WTC11 (cell line): ENCODE measurements around the gene ARHGAP28.

Experiments
- CREB1 ChIP-seq: sonication (generic); formaldehyde crosslinking; IDR thresholded peaks from 2 replicates; pipeline ENCODE4 v1.8.0; 2023; ENCODE audit warnings: mild to moderate bottlenecking, missing genetic modification reagents
- ESRRA ChIP-seq: sonication (generic); formaldehyde crosslinking; IDR thresholded peaks from 2 replicates; pipeline ENCODE4 v1.8.1; 2022; ENCODE audit warnings: mild to moderate bottlenecking, missing genetic modification reagents, borderline replicate concordance
- SMAD3 ChIP-seq: sonication (generic); formaldehyde crosslinking; IDR thresholded peaks from 2 replicates; pipeline ENCODE4 v1.8.0; 2022; ENCODE audit warnings: missing genetic modification reagents, mild to moderate bottlenecking, borderline replicate concordance
- TF ChIP-seq, protein P1 (sequence below): fragments of 200-600 bp; IDR thresholded peaks from 2 replicates; pipeline ENCODE4 v1.8.0; 2022; ENCODE audit warnings: antibody characterized with exemption
- TF ChIP-seq, protein P2 (sequence below): sonication (generic); formaldehyde crosslinking; IDR thresholded peaks from 2 replicates; pipeline ENCODE4 v1.8.0; 2022; ENCODE audit warnings: mild to moderate bottlenecking, missing genetic modification reagents

DNA sequence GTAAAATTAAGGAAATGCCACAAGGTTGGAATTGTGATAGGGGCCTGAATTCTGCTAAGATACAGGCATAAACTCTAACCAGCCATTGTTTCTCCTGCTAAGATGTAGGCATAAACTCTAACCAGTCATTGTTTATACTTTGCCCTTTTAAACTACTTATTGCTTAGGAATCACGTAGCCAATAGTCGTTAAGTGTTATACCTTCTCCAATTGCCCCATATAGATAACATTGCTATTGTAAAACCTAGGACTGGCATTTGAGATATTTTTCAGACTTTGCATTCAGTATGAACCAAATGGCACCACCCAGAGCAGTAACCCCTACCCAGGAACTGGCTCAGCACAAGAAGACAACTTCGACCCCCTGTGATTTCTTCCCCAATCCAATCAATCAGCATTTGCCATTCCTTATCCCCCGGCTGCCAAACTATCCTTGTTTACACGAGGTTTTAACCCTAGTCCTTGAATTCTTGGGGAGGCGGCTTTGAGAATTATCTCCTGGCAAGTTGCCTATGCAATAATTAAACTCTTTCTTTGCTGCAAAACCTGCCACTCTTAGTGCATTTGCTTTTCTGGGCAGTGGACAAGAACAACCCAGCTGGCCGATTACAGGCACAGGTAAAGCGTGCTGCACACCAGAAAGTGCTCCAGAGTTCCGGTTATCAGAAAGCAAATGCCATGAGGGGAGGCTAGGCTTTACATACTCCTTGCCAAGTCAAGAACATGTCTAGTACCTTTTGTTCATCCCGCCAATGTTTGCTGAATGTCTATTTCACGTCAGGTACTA, 220.5 kb downstream of the ARHGAP28 start:
- TF ChIP-seq ESRRA (CRISPR knock-in tag), result no peak
- TF ChIP-seq CREB1 (CRISPR knock-in tag), result no peak
- TF ChIP-seq SMAD3, result no peak
- TF ChIP-seq, protein P1, sequence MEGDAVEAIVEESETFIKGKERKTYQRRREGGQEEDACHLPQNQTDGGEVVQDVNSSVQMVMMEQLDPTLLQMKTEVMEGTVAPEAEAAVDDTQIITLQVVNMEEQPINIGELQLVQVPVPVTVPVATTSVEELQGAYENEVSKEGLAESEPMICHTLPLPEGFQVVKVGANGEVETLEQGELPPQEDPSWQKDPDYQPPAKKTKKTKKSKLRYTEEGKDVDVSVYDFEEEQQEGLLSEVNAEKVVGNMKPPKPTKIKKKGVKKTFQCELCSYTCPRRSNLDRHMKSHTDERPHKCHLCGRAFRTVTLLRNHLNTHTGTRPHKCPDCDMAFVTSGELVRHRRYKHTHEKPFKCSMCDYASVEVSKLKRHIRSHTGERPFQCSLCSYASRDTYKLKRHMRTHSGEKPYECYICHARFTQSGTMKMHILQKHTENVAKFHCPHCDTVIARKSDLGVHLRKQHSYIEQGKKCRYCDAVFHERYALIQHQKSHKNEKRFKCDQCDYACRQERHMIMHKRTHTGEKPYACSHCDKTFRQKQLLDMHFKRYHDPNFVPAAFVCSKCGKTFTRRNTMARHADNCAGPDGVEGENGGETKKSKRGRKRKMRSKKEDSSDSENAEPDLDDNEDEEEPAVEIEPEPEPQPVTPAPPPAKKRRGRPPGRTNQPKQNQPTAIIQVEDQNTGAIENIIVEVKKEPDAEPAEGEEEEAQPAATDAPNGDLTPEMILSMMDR, result no peak
- TF ChIP-seq, protein P2, sequence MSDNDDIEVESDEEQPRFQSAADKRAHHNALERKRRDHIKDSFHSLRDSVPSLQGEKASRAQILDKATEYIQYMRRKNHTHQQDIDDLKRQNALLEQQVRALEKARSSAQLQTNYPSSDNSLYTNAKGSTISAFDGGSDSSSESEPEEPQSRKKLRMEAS (CRISPR knock-in tag), result no peak
